PC-3 (cell line): ENCODE measurements around the gene C18orf32.

ENCODE experiments used
- CTCF ChIP-seq: fragments of 300-600 bp; sonication (generic); conservative IDR thresholded peaks from 2 replicates; pipeline ENCODE4 v1.5.1; 2017; ENCODE audit warnings: antibody characterized with exemption, low read depth, mild to moderate bottlenecking, low read length
- EZH2 ChIP-seq: fragments of 300-600 bp; sonication (generic); IDR thresholded peaks from one replicate; pipeline ENCODE4 v1.6.1; 2017; ENCODE audit warnings: antibody characterized with exemption, mild to moderate bottlenecking, low read length; ENCODE audit not compliant: unreplicated experiment
- EZH2phosphoT487 ChIP-seq: fragments of 300-600 bp; sonication (generic); IDR thresholded peaks from 2 replicates; pipeline ENCODE4 v1.6.1; 2018; ENCODE audit warnings: mild to moderate bottlenecking, antibody characterized with exemption, low read length, borderline replicate concordance

DNA sequence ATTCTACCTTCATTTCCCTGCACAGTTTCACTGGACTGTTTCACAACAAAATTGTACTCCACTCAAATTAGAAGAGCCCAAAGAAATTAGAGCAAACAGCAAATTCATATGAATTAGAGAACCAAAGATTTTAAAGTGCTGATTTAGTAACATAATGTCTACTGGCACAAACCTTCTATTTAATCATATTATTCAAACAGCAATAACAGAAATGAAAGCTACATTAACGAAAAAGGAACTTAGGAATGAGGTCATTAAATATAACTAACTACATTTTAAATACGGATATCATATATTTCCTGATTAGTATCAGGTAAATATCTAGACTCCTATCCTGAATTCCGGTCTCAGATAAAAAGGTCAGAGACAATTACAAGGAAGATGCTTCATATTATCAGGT lies 5.1 kb downstream of the C18orf32 start:
- TF ChIP-seq CTCF (no peak), EZH2 (no peak), EZH2phosphoT487 (no peak)
